Muscle of back (tissue), 13 donors: ENCODE results near the gene UGT8. TPM values are rescaled to one million over a fixed set of nuclear protein-coding genes. Genes with fewer than 3 reads are reported as not detected.
"Not testable (repeated sequence)": the region's sequence is repeated elsewhere in the genome, so short reads cannot be mapped to it uniquely, and the experiment has no call there.

ENCODE experiments used
- DNase-seq, 3 donors: peaks; one replicate each; pipeline versions ENCODE4 v3.0.0 to v3.0.0-alpha.2; 2013
- long read RNA-seq, 9 donors: transcript quantifications; one replicate each; lab custom pipeline, GENCODE V29; 2026
- polyA plus RNA-seq, 10 donors: library from polyadenylated mRNA; unstranded; fragments of 120-200 nt; gene quantifications; one replicate each; pipeline ENCODE4 v1.2.1, GENCODE V29; 2013; ENCODE audit not compliant: insufficient read length in 10 of 10

The UGT8 gene
- polyA plus RNA-seq: under 1 TPM; 0.20 to 0.80 (median 0.55) TPM
- long read RNA-seq, donor 1: 0 reads
- long read RNA-seq, donor 2: 0 reads
- long read RNA-seq, donor 3, full-length matches to known transcripts: 1 of 1 reads
- long read RNA-seq, donor 3, partial matches to known transcripts: 0 of 1 reads
- long read RNA-seq, donor 3, other reads (novel, unspliced or antisense): 0 of 1 reads
- long read RNA-seq, donor 4: 0 reads
- long read RNA-seq, donor 5: 0 reads
- long read RNA-seq, donor 6, full-length matches to known transcripts: 1 of 1 reads
- long read RNA-seq, donor 6, partial matches to known transcripts: 0 of 1 reads
- long read RNA-seq, donor 6, other reads (novel, unspliced or antisense): 0 of 1 reads
- long read RNA-seq, donor 7: 0 reads
- long read RNA-seq, donor 8: 0 reads
- long read RNA-seq, donor 9: 0 reads

GRCh38 chr4:114598191-114599121 is at the start of gene UGT8:
Gene UGT8 (plus strand): TSS chr4:114598807. CDS start chr4:114622881, 24,074 bp downstream.
- DNase-seq: peak in 2 of 3 donors; percentile 15 to 54

- no peak for DNase-seq
These were observed 49.0 kb upstream of the UGT8 start for GRCh38 chr4:114549638-114550037.

- peak in 1 of 3 donors; percentile 1 for DNase-seq
These were observed 40.1 kb upstream of the UGT8 start for GRCh38 chr4:114558446-114559020.

GRCh38 chr4:114561590-114561989 is 37.0 kb upstream of the UGT8 start:
- no peak for DNase-seq

GRCh38 chr4:114562176-114562904 is 36.3 kb upstream of the UGT8 start:
- no peak for DNase-seq

GRCh38 chr4:114563536-114564315 is 34.9 kb upstream of the UGT8 start:
- no peak for DNase-seq

GRCh38 chr4:114577386-114577785 is 21.2 kb upstream of the UGT8 start:
- DNase-seq: no peak

GRCh38 chr4:114582621-114583020 is 16.0 kb upstream of the UGT8 start:
- DNase-seq: no peak

GRCh38 chr4:114588305-114588704 is 10.3 kb upstream of the UGT8 start:
- no peak for DNase-seq

- not testable (repeated sequence) for DNase-seq
These were observed 8.2 kb upstream of the UGT8 start for GRCh38 chr4:114590360-114590759.

- DNase-seq: no peak
These were observed 5.1 kb upstream of the UGT8 start for GRCh38 chr4:114593526-114593925.

GRCh38 chr4:114595207-114595606 is 3.4 kb upstream of the UGT8 start:
- DNase-seq: no peak

GRCh38 chr4:114595921-114596320 is 2.7 kb upstream of the UGT8 start:
- no peak for DNase-seq

GRCh38 chr4:114597410-114598115 is 1.0 kb upstream of the UGT8 start:
- DNase-seq: peak in 1 of 3 donors; percentile 1

- peak in 1 of 3 donors; percentile 48 for DNase-seq
These were observed 760 bp downstream of the UGT8 start for GRCh38 chr4:114599231-114599902.

- DNase-seq: peak in 1 of 3 donors; percentile 6
These were observed 1.4 kb downstream of the UGT8 start for GRCh38 chr4:114599903-114600552.

GRCh38 chr4:114600672-114601071 is 2.1 kb downstream of the UGT8 start:
- no peak for DNase-seq

- no peak for DNase-seq
These were observed 2.9 kb downstream of the UGT8 start for GRCh38 chr4:114601304-114602052.
